Measurements from ENCODE around the gene CYP27B1.

- no peak for TF ChIP-seq CTCF (IDR thresholded peaks at IDR 0.05; ENCODE audit: low read depth, low read length, missing input control)
- no peak for TF ChIP-seq JUND (IDR thresholded peaks at IDR 0.05)
- no peak for TF ChIP-seq SP1 (IDR thresholded peaks at IDR 0.05)
- TF ChIP-seq MAX (IDR thresholded peaks at IDR 0.05): no peak
- no peak for TF ChIP-seq EGR1 (IDR thresholded peaks at IDR 0.05; ENCODE audit: low read depth in 2 of 2)
- TF ChIP-seq RXRA (IDR thresholded peaks at IDR 0.05): no peak
- no peak for TF ChIP-seq REST (IDR thresholded peaks at IDR 0.05)
- TF ChIP-seq ZBTB33 (IDR thresholded peaks at IDR 0.05): no peak
- no peak for TF ChIP-seq RAD21 (IDR thresholded peaks at IDR 0.05)
Measured at GRCh38 chr12:57770734-57771133, 3.9 kb upstream of the CYP27B1 start.

Measured in liver (tissue), 3 donors.